ENCODE data around the gene PCMT1.
"Not testable (repeated sequence)": the region's sequence is repeated elsewhere in the genome, so short reads cannot be mapped to it uniquely, and the experiment has no call there.

Gene PCMT1

GRCh38 chr6:149751239-149751638, 1.7 kb downstream of the PCMT1 start:
- Histone ChIP-seq H3K27ac (ENCODE audit: low read depth, low read length, severe bottlenecking) (no peak overlapping the region), H3K9me3 (ENCODE audit: control insufficient read depth, low read length) (no peaks in the 10 kb centered on the region), H3K4me3 (ENCODE audit: extremely low read depth, insufficient read depth, low read length, poor library complexity, severe bottlenecking) (peak overlapping the region; percentile 97), H3K4me1 (ENCODE audit: control insufficient read depth, insufficient read depth, low read length, poor library complexity, severe bottlenecking) (peaks cover 3% of the 10 kb centered on the region), H3K36me3 (ENCODE audit: control insufficient read depth, insufficient read depth, low read length) (peaks cover 11% of the 10 kb centered on the region)
- WGBS, 2 experiments (ENCODE audit: insufficient coverage in 2 of 2): 91 to 96% methylated on average over 2 to 3 of the region's 8 CpGs

DNA sequence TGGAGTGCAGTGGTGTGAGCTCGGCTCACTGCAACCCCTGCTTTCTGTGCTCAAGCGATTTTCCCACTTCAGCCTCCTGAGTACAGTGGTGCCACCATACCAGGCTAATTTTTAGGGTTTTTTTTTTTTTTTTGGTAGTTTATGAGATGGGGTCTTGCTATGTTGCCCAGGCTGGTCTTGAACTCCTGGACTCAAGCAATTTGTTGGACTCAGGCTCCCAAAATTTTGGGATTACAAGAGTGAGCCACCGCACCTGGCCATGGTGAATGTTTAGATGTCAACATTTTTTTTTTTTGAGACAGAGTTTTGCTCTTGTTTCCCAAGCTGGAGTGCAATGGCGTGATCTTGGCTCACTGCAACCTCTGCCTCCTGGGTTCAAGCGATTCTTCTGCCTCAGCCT, 2.4 kb downstream of the PCMT1 start:
- H3K36me3 ChIP-seq (ENCODE audit: control insufficient read depth, insufficient read depth, low read length): peaks cover 14% of the 10 kb centered on the region
- not testable (repeated sequence) for H3K27ac ChIP-seq (ENCODE audit: low read depth, low read length, severe bottlenecking); H3K9me3 ChIP-seq (ENCODE audit: control insufficient read depth, low read length); H3K4me3 ChIP-seq (ENCODE audit: extremely low read depth, insufficient read depth, low read length, poor library complexity, severe bottlenecking); H3K4me1 ChIP-seq (ENCODE audit: control insufficient read depth, insufficient read depth, low read length, poor library complexity, severe bottlenecking)
- WGBS, 2 experiments (ENCODE audit: insufficient coverage in 2 of 2): 89 to 98% methylated on average over 3 to 4 of the region's 5 CpGs

DNA sequence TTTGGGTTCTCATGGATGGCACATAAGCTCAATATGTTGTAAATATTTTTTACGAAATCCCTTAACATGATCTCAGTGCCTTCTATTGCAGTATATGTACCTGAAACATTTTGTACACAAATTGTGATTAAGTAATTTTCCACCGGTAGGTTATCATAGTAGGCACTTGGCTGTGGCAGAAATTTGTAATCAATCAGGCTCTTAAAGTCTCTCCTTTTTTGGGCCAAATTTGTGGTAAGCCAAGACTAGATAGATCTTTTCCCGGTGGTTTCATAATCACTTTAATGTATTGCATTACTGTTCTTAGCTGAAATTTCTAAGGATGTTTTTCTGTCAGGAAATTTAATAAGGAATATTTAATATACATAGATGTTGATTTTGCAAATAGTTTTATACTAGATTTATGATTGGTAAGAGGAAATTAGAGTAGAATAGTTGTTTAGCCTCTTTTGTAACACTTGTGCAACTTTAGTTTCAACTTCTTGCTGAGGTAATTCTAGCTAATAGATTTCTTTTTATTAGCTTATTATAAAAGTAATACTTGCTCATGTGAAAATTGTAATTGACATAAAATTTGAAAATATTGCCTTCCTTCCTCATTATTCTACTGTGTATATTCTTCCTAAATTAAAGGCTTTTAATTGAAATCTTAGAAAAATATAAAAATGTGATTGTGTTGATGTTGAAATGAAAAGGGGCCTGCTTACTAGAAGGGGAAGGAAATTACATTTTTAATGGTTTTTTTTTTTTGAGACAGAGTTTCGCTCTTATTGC, 3.2 kb downstream of the PCMT1 start:
- Histone ChIP-seq H3K4me3 (ENCODE audit: extremely low read depth, insufficient read depth, low read length, poor library complexity, severe bottlenecking) (no peak overlapping the region), H3K9me3 (ENCODE audit: control insufficient read depth, low read length) (no peaks in the 10 kb centered on the region), H3K27ac (ENCODE audit: low read depth, low read length, severe bottlenecking) (no peak overlapping the region), H3K36me3 (ENCODE audit: control insufficient read depth, insufficient read depth, low read length) (peaks cover 17% of the 10 kb centered on the region), H3K4me1 (ENCODE audit: control insufficient read depth, insufficient read depth, low read length, poor library complexity, severe bottlenecking) (peaks cover 3% of the 10 kb centered on the region)
- 93% methylated on average over 2 of the region's 4 CpGs; no CpG with 5 or more reads in 1 of the 2 experiments for WGBS, 2 experiments (ENCODE audit: insufficient coverage in 2 of 2)

- WGBS, 2 experiments (ENCODE audit: insufficient coverage in 2 of 2): 95 to 100% methylated on average over 2 to 3 of the region's 3 CpGs
- not testable (repeated sequence) for H3K4me3 ChIP-seq (ENCODE audit: extremely low read depth, insufficient read depth, low read length, poor library complexity, severe bottlenecking); H3K9me3 ChIP-seq (ENCODE audit: control insufficient read depth, low read length); H3K27ac ChIP-seq (ENCODE audit: low read depth, low read length, severe bottlenecking); H3K4me1 ChIP-seq (ENCODE audit: control insufficient read depth, insufficient read depth, low read length, poor library complexity, severe bottlenecking)
- H3K36me3 ChIP-seq (ENCODE audit: control insufficient read depth, insufficient read depth, low read length): peaks cover 17% of the 10 kb centered on the region
Measured at GRCh38 chr6:149753374-149753637, 3.8 kb downstream of the PCMT1 start.

GRCh38 chr6:149754548-149754947, 5.0 kb downstream of the PCMT1 start:
- Histone ChIP-seq H3K4me1 (ENCODE audit: control insufficient read depth, insufficient read depth, low read length, poor library complexity, severe bottlenecking) (peaks cover 3% of the 10 kb centered on the region), H3K27ac (ENCODE audit: low read depth, low read length, severe bottlenecking) (no peak overlapping the region), H3K36me3 (ENCODE audit: control insufficient read depth, insufficient read depth, low read length) (peaks cover 20% of the 10 kb centered on the region), H3K9me3 (ENCODE audit: control insufficient read depth, low read length) (no peaks in the 10 kb centered on the region), H3K4me3 (ENCODE audit: extremely low read depth, insufficient read depth, low read length, poor library complexity, severe bottlenecking) (no peak overlapping the region)
- 100% methylated on average over 2 of the region's 4 CpGs; no CpG with 5 or more reads in 1 of the 2 experiments for WGBS, 2 experiments (ENCODE audit: insufficient coverage in 2 of 2)

- 94 to 95% methylated on average over 6 of the region's 9 CpGs for WGBS, 2 experiments (ENCODE audit: insufficient coverage in 2 of 2)
Measured at GRCh38 chr6:149755300-149756260, 6.0 kb downstream of the PCMT1 start.

GRCh38 chr6:149756261-149756636, 6.7 kb downstream of the PCMT1 start:
- no peak overlapping the region for H3K4me3 ChIP-seq (ENCODE audit: extremely low read depth, insufficient read depth, low read length, poor library complexity, severe bottlenecking)
- no peaks in the 10 kb centered on the region for H3K9me3 ChIP-seq (ENCODE audit: control insufficient read depth, low read length)
- H3K4me1 ChIP-seq (ENCODE audit: control insufficient read depth, insufficient read depth, low read length, poor library complexity, severe bottlenecking): peaks cover 3% of the 10 kb centered on the region
- H3K36me3 ChIP-seq (ENCODE audit: control insufficient read depth, insufficient read depth, low read length): peaks cover 25% of the 10 kb centered on the region
- no peak overlapping the region for H3K27ac ChIP-seq (ENCODE audit: low read depth, low read length, severe bottlenecking)
- WGBS, 2 experiments (ENCODE audit: insufficient coverage in 2 of 2): 100% methylated on average over 1 of the region's 7 CpGs; no CpG with 5 or more reads in 1 of the 2 experiments

More at GRCh38 chr6:149755300-149756260, 6.0 kb downstream of the PCMT1 start:
- Histone ChIP-seq H3K36me3 (ENCODE audit: control insufficient read depth, insufficient read depth, low read length) (peaks cover 25% of the 10 kb centered on the region), H3K9me3 (ENCODE audit: control insufficient read depth, low read length) (no peaks in the 10 kb centered on the region), H3K4me3 (ENCODE audit: extremely low read depth, insufficient read depth, low read length, poor library complexity, severe bottlenecking) (no peak overlapping the region), H3K4me1 (ENCODE audit: control insufficient read depth, insufficient read depth, low read length, poor library complexity, severe bottlenecking) (peaks cover 3% of the 10 kb centered on the region), H3K27ac (ENCODE audit: low read depth, low read length, severe bottlenecking) (no peak overlapping the region)

DNA sequence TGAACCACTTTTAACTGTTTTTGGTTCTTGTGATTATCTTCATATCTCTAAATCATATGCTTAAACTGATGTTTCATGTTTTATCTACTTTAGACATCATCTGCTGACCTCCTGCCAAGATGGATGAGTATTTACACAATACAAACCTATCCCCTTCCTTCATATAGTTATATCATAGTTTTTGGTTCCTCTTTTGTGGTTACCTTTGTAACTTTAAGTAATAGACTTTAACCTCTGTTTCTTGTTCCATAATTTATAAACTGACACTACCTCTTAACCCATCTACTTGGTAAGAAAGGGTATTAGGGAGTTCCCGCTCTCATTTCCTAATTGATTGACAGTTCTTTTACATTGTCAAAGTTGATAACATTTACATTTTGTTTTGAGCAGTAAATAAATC, 11.9 kb downstream of the PCMT1 start:
- 100% methylated on average over 1 of the region's 1 CpG; no CpG with 5 or more reads in 1 of the 2 experiments for WGBS, 2 experiments (ENCODE audit: insufficient coverage in 2 of 2)
- peaks cover 28% of the 10 kb centered on the region for H3K36me3 ChIP-seq (ENCODE audit: control insufficient read depth, insufficient read depth, low read length)
- H3K9me3 ChIP-seq (ENCODE audit: control insufficient read depth, low read length): peaks cover 6% of the 10 kb centered on the region
- H3K4me1 ChIP-seq (ENCODE audit: control insufficient read depth, insufficient read depth, low read length, poor library complexity, severe bottlenecking): no peaks in the 10 kb centered on the region
- no peak overlapping the region for H3K27ac ChIP-seq (ENCODE audit: low read depth, low read length, severe bottlenecking)
- H3K4me3 ChIP-seq (ENCODE audit: extremely low read depth, insufficient read depth, low read length, poor library complexity, severe bottlenecking): no peak overlapping the region

GRCh38 chr6:149763866-149764265, 14.3 kb downstream of the PCMT1 start:
- H3K4me1 ChIP-seq (ENCODE audit: control insufficient read depth, insufficient read depth, low read length, poor library complexity, severe bottlenecking): no peaks in the 10 kb centered on the region
- peaks cover 8% of the 10 kb centered on the region for H3K9me3 ChIP-seq (ENCODE audit: control insufficient read depth, low read length)
- no peak overlapping the region for H3K4me3 ChIP-seq (ENCODE audit: extremely low read depth, insufficient read depth, low read length, poor library complexity, severe bottlenecking)
- H3K36me3 ChIP-seq (ENCODE audit: control insufficient read depth, insufficient read depth, low read length): peaks cover 37% of the 10 kb centered on the region
- H3K27ac ChIP-seq (ENCODE audit: low read depth, low read length, severe bottlenecking): no peak overlapping the region

- H3K27ac ChIP-seq (ENCODE audit: low read depth, low read length, severe bottlenecking): no peak overlapping the region
- no peaks in the 10 kb centered on the region for H3K4me1 ChIP-seq (ENCODE audit: control insufficient read depth, insufficient read depth, low read length, poor library complexity, severe bottlenecking)
- peaks cover 48% of the 10 kb centered on the region for H3K36me3 ChIP-seq (ENCODE audit: control insufficient read depth, insufficient read depth, low read length)
- no CpG with 5 or more reads among the region's 3 CpGs for WGBS, 2 experiments (ENCODE audit: insufficient coverage in 2 of 2)
- no peak overlapping the region for H3K4me3 ChIP-seq (ENCODE audit: extremely low read depth, insufficient read depth, low read length, poor library complexity, severe bottlenecking)
- H3K9me3 ChIP-seq (ENCODE audit: control insufficient read depth, low read length): peaks cover 8% of the 10 kb centered on the region
Measured at GRCh38 chr6:149766156-149766769, 16.7 kb downstream of the PCMT1 start.

Data from mesodermal cell (in vitro differentiated cells).